ENCODE results near the gene HSPB1.
A peak's percentile ranks its signal among the peaks of the same experiment; 100 is the strongest.

Gene HSPB1

DNA sequence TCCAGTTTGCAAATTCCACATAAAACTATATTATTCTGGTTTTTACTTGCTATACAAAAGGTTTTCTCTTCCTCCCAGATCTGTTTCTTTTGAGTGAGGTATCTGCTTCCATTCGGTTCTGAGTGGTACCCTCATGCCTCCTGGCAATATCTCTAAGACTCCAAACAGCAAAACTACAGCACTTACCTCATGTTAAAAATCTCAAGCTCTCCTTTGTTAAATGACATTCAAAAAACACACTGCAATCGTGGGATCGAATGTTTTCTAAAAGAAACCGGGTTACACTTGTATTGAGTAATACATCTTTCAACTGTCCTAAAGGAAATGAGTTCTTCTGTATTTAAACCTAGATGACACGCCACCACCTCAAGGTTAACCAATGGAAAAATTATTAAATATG, 45.2 kb downstream of the HSPB1 start:
- no peak overlapping the region for H4K12ac ChIP-seq (ENCODE audit: low read depth, low read length)
- no peak overlapping the region for H2AFZ ChIP-seq (ENCODE audit: insufficient read depth, low read length, poor library complexity)
- H3K4me2 ChIP-seq (ENCODE audit: low read length): no peak overlapping the region
- H3K14ac ChIP-seq (ENCODE audit: low read length): no peak overlapping the region
- no peak overlapping the region for H3K4me3 ChIP-seq (ENCODE audit: low read depth, low read length)
- H2BK12ac ChIP-seq (ENCODE audit: low read length): no peak overlapping the region
- H3K79me1 ChIP-seq (ENCODE audit: low read length): no peaks in the 10 kb centered on the region
- H3K9me3 ChIP-seq (ENCODE audit: insufficient read depth, low read depth, low read length): no peaks in the 10 kb centered on the region
- H3K23ac ChIP-seq (ENCODE audit: low read length): no peak overlapping the region
- H3K9ac ChIP-seq (ENCODE audit: low read length): no peak overlapping the region
- no peak overlapping the region for H4K91ac ChIP-seq (ENCODE audit: low read depth, low read length)
- WGBS (ENCODE audit: extremely low coverage, insufficient coverage, insufficient read length): no CpG with 5 or more reads among the region's 5 CpGs
- H2AK5ac ChIP-seq (ENCODE audit: low read length): no peak overlapping the region
- no peak overlapping the region for H3K18ac ChIP-seq (ENCODE audit: low read length)
- peaks cover 41 to 50% of the 10 kb centered on the region in 2 experiments for H3K36me3 ChIP-seq (ENCODE audit: control insufficient read depth in 1 of 2, insufficient read depth in 2 of 2, low read length in 2 of 2)
- no peak overlapping the region for H2BK120ac ChIP-seq (ENCODE audit: insufficient read depth, low read length, poor library complexity)
- peaks cover 16% of the 10 kb centered on the region for H3K79me2 ChIP-seq (ENCODE audit: control insufficient read depth, insufficient read depth, low read length, poor library complexity)
- no peak overlapping the region for H3K4ac ChIP-seq (ENCODE audit: low read depth, low read length)
- H4K8ac ChIP-seq (ENCODE audit: low read depth, low read length): no peak overlapping the region
- H3K27me3 ChIP-seq (ENCODE audit: insufficient read depth, low read length): no peaks in the 10 kb centered on the region
- H3K4me1 ChIP-seq (ENCODE audit: control insufficient read depth in 1 of 2, insufficient read depth in 2 of 2, low read length in 2 of 2): peaks cover 4 to 5% of the 10 kb centered on the region in 2 experiments
- no peak overlapping the region for H2BK5ac ChIP-seq (ENCODE audit: low read depth, low read length, poor library complexity)
- no peak overlapping the region for H3K27ac ChIP-seq (ENCODE audit: low read depth, low read length)
- DNase-seq: peak in 1 of 2 donors; percentile 52

DNA sequence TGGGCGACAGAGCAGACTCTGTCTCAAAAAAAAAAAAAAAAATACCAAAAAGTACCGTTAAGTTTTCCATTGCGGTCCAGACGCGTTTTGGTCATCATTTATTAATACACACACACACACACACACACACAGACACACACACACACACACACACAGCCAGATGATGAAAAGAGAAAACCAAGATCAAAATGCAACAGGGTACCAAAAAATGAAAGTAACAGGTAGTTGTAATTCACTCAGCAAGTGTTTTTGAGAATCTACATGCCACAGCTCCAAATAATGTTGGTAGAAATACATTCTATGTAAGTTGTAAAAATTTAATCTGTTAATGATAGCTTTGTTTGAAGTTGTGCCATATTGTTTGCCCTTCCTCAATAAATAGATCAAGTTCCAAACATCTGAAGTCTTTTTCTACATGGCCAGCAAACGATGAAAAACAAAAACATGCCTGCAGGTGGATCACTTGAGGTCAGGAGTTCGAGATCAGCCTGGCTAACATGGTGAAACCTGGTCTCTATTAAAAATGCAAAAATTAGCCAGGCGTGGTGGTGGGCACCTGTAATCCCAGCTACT, 46.9 kb downstream of the HSPB1 start:
- Histone ChIP-seq H3K9me3 (ENCODE audit: insufficient read depth, low read depth, low read length) (no peaks in the 10 kb centered on the region), H3K36me3 (ENCODE audit: control insufficient read depth in 1 of 2, insufficient read depth in 2 of 2, low read length in 2 of 2) (peaks cover 40 to 41% of the 10 kb centered on the region in 2 experiments), H4K91ac (ENCODE audit: low read depth, low read length) (no peak overlapping the region), H3K27ac (ENCODE audit: low read depth, low read length) (no peak overlapping the region), H3K79me1 (ENCODE audit: low read length) (no peaks in the 10 kb centered on the region), H2BK12ac (ENCODE audit: low read length) (no peak overlapping the region), H2AK5ac (ENCODE audit: low read length) (no peak overlapping the region), H3K23ac (ENCODE audit: low read length) (no peak overlapping the region), H3K4ac (ENCODE audit: low read depth, low read length) (peak overlapping the region; percentile 67), H3K18ac (ENCODE audit: low read length) (no peak overlapping the region), H3K27me3 (ENCODE audit: insufficient read depth, low read length) (no peaks in the 10 kb centered on the region), H3K4me2 (ENCODE audit: low read length) (no peak overlapping the region), H3K14ac (ENCODE audit: low read length) (no peak overlapping the region), H2BK120ac (ENCODE audit: insufficient read depth, low read length, poor library complexity) (no peak overlapping the region), H2AFZ (ENCODE audit: insufficient read depth, low read length, poor library complexity) (no peak overlapping the region), H2BK5ac (ENCODE audit: low read depth, low read length, poor library complexity) (no peak overlapping the region), H4K12ac (ENCODE audit: low read depth, low read length) (no peak overlapping the region), H3K4me1 (ENCODE audit: control insufficient read depth in 1 of 2, insufficient read depth in 2 of 2, low read length in 2 of 2) (peaks cover 4 to 5% of the 10 kb centered on the region in 2 experiments), H3K79me2 (ENCODE audit: control insufficient read depth, insufficient read depth, low read length, poor library complexity) (peaks cover 20% of the 10 kb centered on the region), H3K4me3 (ENCODE audit: low read depth, low read length) (no peak overlapping the region), H4K8ac (ENCODE audit: low read depth, low read length) (no peak overlapping the region), H3K9ac (ENCODE audit: low read length) (no peak overlapping the region)
- DNase-seq: no peak
- WGBS (ENCODE audit: extremely low coverage, insufficient coverage, insufficient read length): no CpG with 5 or more reads among the region's 8 CpGs

DNA sequence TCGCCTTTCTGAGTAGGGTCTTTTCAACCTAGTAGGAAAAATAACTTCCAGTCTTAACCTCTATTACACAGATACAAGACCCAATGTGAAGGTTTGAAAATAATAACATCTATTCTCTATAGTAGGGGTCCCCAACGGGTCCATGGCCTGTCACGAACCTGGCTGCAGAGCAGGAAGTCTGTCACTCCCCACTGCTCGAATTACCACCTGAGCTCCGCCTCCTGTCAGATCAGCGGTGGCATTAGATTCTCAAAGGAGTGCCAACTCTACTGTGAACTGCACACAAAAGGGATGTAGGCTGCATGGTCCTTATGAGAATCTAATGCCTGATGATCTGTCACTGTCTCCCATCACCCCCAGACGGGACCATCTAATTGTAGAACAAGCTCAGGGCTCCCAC, 48.9 kb downstream of the HSPB1 start:
- Histone ChIP-seq H3K4me2 (ENCODE audit: low read length) (no peak overlapping the region), H2AFZ (ENCODE audit: insufficient read depth, low read length, poor library complexity) (no peak overlapping the region), H3K9ac (ENCODE audit: low read length) (no peak overlapping the region), H2BK12ac (ENCODE audit: low read length) (no peak overlapping the region), H3K18ac (ENCODE audit: low read length) (no peak overlapping the region), H2BK120ac (ENCODE audit: insufficient read depth, low read length, poor library complexity) (no peak overlapping the region), H3K36me3 (ENCODE audit: control insufficient read depth in 1 of 2, insufficient read depth in 2 of 2, low read length in 2 of 2) (peaks cover 27 to 31% of the 10 kb centered on the region in 2 experiments), H4K91ac (ENCODE audit: low read depth, low read length) (no peak overlapping the region), H3K9me3 (ENCODE audit: insufficient read depth, low read depth, low read length) (no peaks in the 10 kb centered on the region), H3K79me1 (ENCODE audit: low read length) (no peaks in the 10 kb centered on the region), H2AK5ac (ENCODE audit: low read length) (no peak overlapping the region), H3K14ac (ENCODE audit: low read length) (no peak overlapping the region), H3K4ac (ENCODE audit: low read depth, low read length) (peak overlapping the region; percentile 91), H3K4me3 (ENCODE audit: low read depth, low read length) (no peak overlapping the region), H3K23ac (ENCODE audit: low read length) (no peak overlapping the region), H3K27ac (ENCODE audit: low read depth, low read length) (no peak overlapping the region), H4K8ac (ENCODE audit: low read depth, low read length) (no peak overlapping the region), H3K4me1 (ENCODE audit: control insufficient read depth in 1 of 2, insufficient read depth in 2 of 2, low read length in 2 of 2) (peaks cover 4 to 5% of the 10 kb centered on the region in 2 experiments), H3K79me2 (ENCODE audit: control insufficient read depth, insufficient read depth, low read length, poor library complexity) (peaks cover 23% of the 10 kb centered on the region), H2BK5ac (ENCODE audit: low read depth, low read length, poor library complexity) (no peak overlapping the region), H4K12ac (ENCODE audit: low read depth, low read length) (no peak overlapping the region), H3K27me3 (ENCODE audit: insufficient read depth, low read length) (no peaks in the 10 kb centered on the region)
- no CpG with 5 or more reads among the region's 7 CpGs for WGBS (ENCODE audit: extremely low coverage, insufficient coverage, insufficient read length)
- no peak for DNase-seq

DNA sequence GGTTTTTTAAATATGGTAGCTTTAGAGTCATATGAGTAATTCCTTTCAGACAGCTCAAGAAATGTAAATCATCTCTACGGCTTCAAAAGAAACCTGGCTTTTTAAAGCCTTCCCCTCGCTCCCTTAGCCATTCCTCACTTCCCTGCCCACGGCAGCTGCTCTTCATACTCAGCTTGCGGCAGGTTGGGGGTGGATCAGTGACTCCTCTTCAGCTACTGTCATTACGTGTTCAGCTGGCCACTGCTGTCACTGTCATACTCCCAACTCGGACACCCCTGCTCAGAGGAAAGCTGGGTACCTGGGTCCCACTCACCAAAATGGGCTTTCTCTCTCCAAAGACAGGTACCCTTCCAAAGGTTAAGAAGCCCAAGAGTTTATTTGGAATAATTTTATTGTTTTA, 49.7 kb downstream of the HSPB1 start:
- H3K14ac ChIP-seq (ENCODE audit: low read length): no peak overlapping the region
- peaks cover 21 to 23% of the 10 kb centered on the region in 2 experiments for H3K36me3 ChIP-seq (ENCODE audit: control insufficient read depth in 1 of 2, insufficient read depth in 2 of 2, low read length in 2 of 2)
- H3K4me1 ChIP-seq (ENCODE audit: control insufficient read depth in 1 of 2, insufficient read depth in 2 of 2, low read length in 2 of 2): peaks cover 4 to 5% of the 10 kb centered on the region in 2 experiments
- H3K4ac ChIP-seq (ENCODE audit: low read depth, low read length): peak overlapping the region; percentile 90
- H2AFZ ChIP-seq (ENCODE audit: insufficient read depth, low read length, poor library complexity): no peak overlapping the region
- H2AK5ac ChIP-seq (ENCODE audit: low read length): no peak overlapping the region
- no peak overlapping the region for H3K4me3 ChIP-seq (ENCODE audit: low read depth, low read length)
- no peaks in the 10 kb centered on the region for H3K27me3 ChIP-seq (ENCODE audit: insufficient read depth, low read length)
- H4K8ac ChIP-seq (ENCODE audit: low read depth, low read length): no peak overlapping the region
- no peak overlapping the region for H3K23ac ChIP-seq (ENCODE audit: low read length)
- no peak overlapping the region for H3K9ac ChIP-seq (ENCODE audit: low read length)
- H3K27ac ChIP-seq (ENCODE audit: low read depth, low read length): no peak overlapping the region
- H3K79me1 ChIP-seq (ENCODE audit: low read length): no peaks in the 10 kb centered on the region
- WGBS (ENCODE audit: extremely low coverage, insufficient coverage, insufficient read length): no CpG with 5 or more reads among the region's 6 CpGs
- no peak overlapping the region for H3K4me2 ChIP-seq (ENCODE audit: low read length)
- H2BK120ac ChIP-seq (ENCODE audit: insufficient read depth, low read length, poor library complexity): no peak overlapping the region
- peak; percentile 75 to 84 for DNase-seq
- H3K79me2 ChIP-seq (ENCODE audit: control insufficient read depth, insufficient read depth, low read length, poor library complexity): peaks cover 21% of the 10 kb centered on the region
- no peaks in the 10 kb centered on the region for H3K9me3 ChIP-seq (ENCODE audit: insufficient read depth, low read depth, low read length)
- no peak overlapping the region for H3K18ac ChIP-seq (ENCODE audit: low read length)
- H2BK12ac ChIP-seq (ENCODE audit: low read length): no peak overlapping the region
- no peak overlapping the region for H2BK5ac ChIP-seq (ENCODE audit: low read depth, low read length, poor library complexity)
- H4K12ac ChIP-seq (ENCODE audit: low read depth, low read length): no peak overlapping the region
- no peak overlapping the region for H4K91ac ChIP-seq (ENCODE audit: low read depth, low read length)

All from trophoblast cell (in vitro differentiated cells and primary cell).